Type B pancreatic cell (in vitro differentiated cells): ENCODE data around the gene FGF14. TPM values are rescaled to one million over a fixed set of nuclear protein-coding genes. Genes with fewer than 3 reads are reported as not detected.

ENCODE experiments used
- DNase-seq: peaks from one replicate; pipeline ENCODE4 v3.0.0; 2021; ENCODE audit warnings: mixed read lengths; ENCODE audit not compliant: unreplicated experiment; ENCODE audit errors: extremely low spot score
- H3K27ac Mint-ChIP-seq: 2 replicates; pipeline ENCODE4 v1.8.0; 2021; ENCODE audit warnings: mild to moderate bottlenecking, mixed read lengths
- H3K27me3 Mint-ChIP-seq: 2 replicates; pipeline ENCODE4 v1.8.0; 2021; ENCODE audit warnings: mixed read lengths
- H3K36me3 Mint-ChIP-seq: 2 replicates; pipeline ENCODE4 v1.8.0; 2021; ENCODE audit warnings: mixed read lengths
- H3K4me1 Mint-ChIP-seq: one replicate; pipeline ENCODE4 v1.8.0; 2021; ENCODE audit warnings: mixed read lengths; ENCODE audit not compliant: unreplicated experiment
- H3K4me3 Mint-ChIP-seq: 2 replicates; pipeline ENCODE4 v1.8.0; 2021; ENCODE audit warnings: mild to moderate bottlenecking, mixed read lengths
- H3K9me3 Mint-ChIP-seq: 2 replicates; pipeline ENCODE4 v1.8.0; 2021; ENCODE audit warnings: mixed read lengths
- total RNA-seq: library from RNA; stranded (reverse); gene quantifications from 2 replicates; pipeline ENCODE4 v1.2.1, GENCODE V29; 2021; ENCODE audit warnings: low replicate concordance
- TF ChIP-seq, protein P1 (sequence below): fragments of 200-600 bp; sonication (generic); conservative IDR thresholded peaks from 2 replicates; pipeline ENCODE4 v1.5.0; 2021; ENCODE audit warnings: antibody characterized with exemption, mild to moderate bottlenecking

The FGF14 gene
- total RNA-seq, 1 donor from 2014 or later = 4.2 TPM

DNA sequence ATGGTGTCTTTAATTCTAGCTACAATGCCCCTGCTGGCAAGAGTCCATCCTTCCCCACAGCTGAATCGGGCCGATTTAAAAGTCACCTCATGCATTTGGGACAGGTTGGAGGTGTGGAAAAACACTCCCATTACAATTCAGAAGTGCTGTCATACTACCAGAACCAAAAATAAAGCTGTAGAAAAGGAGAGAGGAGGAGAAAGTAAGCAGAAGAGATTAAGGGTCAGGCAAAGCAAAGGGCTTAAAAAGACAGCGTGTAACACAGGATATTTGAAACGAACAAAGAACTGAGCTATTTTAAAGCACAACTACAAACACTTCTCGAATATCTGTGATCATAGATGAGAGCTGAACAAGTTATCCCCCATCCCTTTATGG, 90.4 kb downstream of the FGF14 start:
- Mint-ChIP-seq H3K4me3 (no peak overlapping the region), H3K27ac (no peak overlapping the region), H3K36me3 (no peaks in the 10 kb centered on the region), H3K9me3 (no peaks in the 10 kb centered on the region), H3K27me3 (peaks cover 11% of the 10 kb centered on the region), H3K4me1 (no peaks in the 10 kb centered on the region)
- DNase-seq = no peak
- TF ChIP-seq, protein P1, sequence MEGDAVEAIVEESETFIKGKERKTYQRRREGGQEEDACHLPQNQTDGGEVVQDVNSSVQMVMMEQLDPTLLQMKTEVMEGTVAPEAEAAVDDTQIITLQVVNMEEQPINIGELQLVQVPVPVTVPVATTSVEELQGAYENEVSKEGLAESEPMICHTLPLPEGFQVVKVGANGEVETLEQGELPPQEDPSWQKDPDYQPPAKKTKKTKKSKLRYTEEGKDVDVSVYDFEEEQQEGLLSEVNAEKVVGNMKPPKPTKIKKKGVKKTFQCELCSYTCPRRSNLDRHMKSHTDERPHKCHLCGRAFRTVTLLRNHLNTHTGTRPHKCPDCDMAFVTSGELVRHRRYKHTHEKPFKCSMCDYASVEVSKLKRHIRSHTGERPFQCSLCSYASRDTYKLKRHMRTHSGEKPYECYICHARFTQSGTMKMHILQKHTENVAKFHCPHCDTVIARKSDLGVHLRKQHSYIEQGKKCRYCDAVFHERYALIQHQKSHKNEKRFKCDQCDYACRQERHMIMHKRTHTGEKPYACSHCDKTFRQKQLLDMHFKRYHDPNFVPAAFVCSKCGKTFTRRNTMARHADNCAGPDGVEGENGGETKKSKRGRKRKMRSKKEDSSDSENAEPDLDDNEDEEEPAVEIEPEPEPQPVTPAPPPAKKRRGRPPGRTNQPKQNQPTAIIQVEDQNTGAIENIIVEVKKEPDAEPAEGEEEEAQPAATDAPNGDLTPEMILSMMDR = no peak

DNA sequence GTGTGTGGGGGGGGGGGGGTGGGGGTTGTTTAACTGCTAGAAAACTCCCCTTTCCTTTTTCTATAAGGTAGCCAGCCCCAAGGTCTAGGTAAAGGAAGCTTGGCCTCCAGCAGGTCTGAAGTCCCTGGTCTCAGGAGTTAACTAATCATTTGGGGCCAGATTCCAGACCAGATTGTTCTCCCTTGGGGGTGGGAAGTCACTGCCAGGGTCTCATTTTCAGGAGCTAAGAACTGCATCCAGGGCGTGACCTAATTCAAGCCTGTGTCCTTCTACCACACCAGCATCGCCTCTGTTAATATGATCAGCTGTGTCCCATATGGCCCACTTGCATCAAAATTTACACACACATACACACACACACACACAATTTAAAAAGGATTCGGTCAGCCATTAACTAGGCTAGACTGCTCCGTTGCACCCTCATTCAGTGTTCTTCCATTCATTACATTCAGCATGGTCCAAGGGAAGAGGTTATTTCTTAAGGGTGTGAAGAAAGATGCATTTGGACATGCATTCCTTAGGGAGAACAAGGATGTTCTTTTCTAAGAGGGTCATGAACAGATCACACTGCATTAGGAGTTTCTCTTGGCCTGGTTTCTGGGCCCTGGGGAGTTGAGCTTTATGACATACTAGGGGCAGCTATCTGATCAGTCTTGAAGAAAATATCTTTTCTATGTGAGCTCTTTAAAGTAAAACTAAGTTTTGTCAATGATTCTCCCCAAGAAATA, 91.0 kb downstream of the FGF14 start:
- H3K27ac Mint-ChIP-seq = no peak overlapping the region
- no peaks in the 10 kb centered on the region for H3K9me3 Mint-ChIP-seq
- H3K36me3 Mint-ChIP-seq = no peaks in the 10 kb centered on the region
- H3K4me3 Mint-ChIP-seq = no peak overlapping the region
- TF ChIP-seq, protein P1 = no peak
- DNase-seq = no peak
- peaks cover 11% of the 10 kb centered on the region for H3K27me3 Mint-ChIP-seq
- no peaks in the 10 kb centered on the region for H3K4me1 Mint-ChIP-seq

DNA sequence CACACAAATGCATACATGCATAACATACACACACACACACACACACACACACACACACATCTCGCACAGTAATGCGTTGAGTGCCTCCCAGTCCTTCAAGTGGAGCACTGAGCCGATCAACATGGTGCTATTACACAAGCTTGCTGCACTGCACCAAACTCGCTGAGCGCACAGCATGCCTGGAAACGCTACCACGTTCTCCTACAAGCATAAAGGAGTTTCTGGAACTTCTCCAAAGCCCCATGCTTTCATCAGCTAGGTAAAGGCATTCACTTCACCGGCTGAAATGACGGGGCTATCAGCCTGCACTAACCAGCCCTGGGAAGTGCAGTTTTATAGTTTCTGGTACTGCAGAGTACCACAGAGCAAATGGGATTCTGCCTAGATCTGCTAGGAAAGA, 92.7 kb downstream of the FGF14 start:
- H3K4me3 Mint-ChIP-seq = no peak overlapping the region
- H3K9me3 Mint-ChIP-seq = no peaks in the 10 kb centered on the region
- TF ChIP-seq, protein P1 = no peak
- no peaks in the 10 kb centered on the region for H3K4me1 Mint-ChIP-seq
- H3K27ac Mint-ChIP-seq = no peak overlapping the region
- no peaks in the 10 kb centered on the region for H3K36me3 Mint-ChIP-seq
- H3K27me3 Mint-ChIP-seq = peaks cover 11% of the 10 kb centered on the region
- no peak for DNase-seq

DNA sequence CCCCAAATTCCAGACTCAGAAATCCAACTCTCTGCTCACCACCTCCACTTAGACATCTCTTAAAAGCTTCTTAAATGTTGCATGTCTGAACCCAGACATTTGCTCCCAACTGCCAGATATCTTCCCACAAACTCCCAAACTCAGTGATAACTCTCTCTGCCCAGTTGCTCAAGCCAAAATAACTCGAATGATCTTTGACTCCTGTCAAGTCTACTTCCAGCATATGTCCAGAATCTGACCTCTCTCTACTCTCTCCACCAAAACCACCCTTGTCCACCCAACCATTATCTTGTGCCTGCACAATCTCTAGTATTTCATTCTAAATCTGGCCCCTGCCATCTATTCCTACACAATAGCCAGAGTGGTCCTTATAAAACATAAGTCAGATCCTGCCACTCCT, 99.3 kb downstream of the FGF14 start:
- TF ChIP-seq, protein P1 = no peak
- no peak for DNase-seq
- peaks cover 4% of the 10 kb centered on the region for H3K27me3 Mint-ChIP-seq
- H3K9me3 Mint-ChIP-seq = no peaks in the 10 kb centered on the region
- H3K36me3 Mint-ChIP-seq = no peaks in the 10 kb centered on the region
- no peak overlapping the region for H3K27ac Mint-ChIP-seq
- H3K4me1 Mint-ChIP-seq = no peaks in the 10 kb centered on the region
- H3K4me3 Mint-ChIP-seq = no peak overlapping the region

DNA sequence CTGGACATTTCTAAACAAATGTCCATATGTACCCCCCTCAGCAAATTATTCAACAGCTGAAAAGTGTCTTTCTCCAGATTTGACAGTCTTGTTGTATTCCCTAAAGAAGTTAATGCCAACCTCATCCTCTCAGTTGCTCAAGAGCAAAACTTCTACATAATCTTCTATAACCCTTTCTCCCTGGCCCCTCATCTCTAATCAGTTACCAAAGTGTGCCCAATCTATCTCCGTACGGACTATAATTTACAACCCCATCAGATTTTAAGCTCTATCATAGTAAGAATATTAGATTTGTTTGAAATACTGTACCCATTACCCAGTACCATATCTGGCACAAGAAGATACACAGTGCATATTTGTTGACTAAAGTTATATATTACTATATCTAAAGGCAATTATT, 101.5 kb downstream of the FGF14 start:
- TF ChIP-seq, protein P1 = no peak
- Mint-ChIP-seq H3K27ac (no peak overlapping the region), H3K4me3 (no peak overlapping the region)

More for the DNA sequence above, 101.5 kb downstream of the FGF14 start:
- Mint-ChIP-seq H3K27me3 (peaks cover 4% of the 10 kb centered on the region), H3K4me1 (no peaks in the 10 kb centered on the region), H3K9me3 (no peaks in the 10 kb centered on the region), H3K36me3 (no peaks in the 10 kb centered on the region)
- DNase-seq = no peak
